ENCODE results near the gene CNTN4. TPM values are rescaled to one million over a fixed set of nuclear protein-coding genes. Genes with fewer than 3 reads are reported as not detected.

CNTN4 gene
- total RNA-seq, 1 experiment from 2014 or later: 1.6 TPM

- Histone ChIP-seq H3K23me2 (ENCODE audit: insufficient read length, low read depth, low read length, poor library complexity, severe bottlenecking) (no peaks in the 10 kb centered on the region), H2BK15ac (ENCODE audit: low read depth, low read length) (no peak overlapping the region), H4K91ac (ENCODE audit: insufficient read length, low read depth, low read length) (no peak overlapping the region), H3K18ac (ENCODE audit: insufficient read length, low read depth, low read length) (no peak overlapping the region), H3K4ac (ENCODE audit: low read depth, low read length) (no peak overlapping the region), H2BK12ac (ENCODE audit: insufficient read length, low read depth, low read length) (no peak overlapping the region), H3K79me1 (ENCODE audit: insufficient read depth, low read depth, low read length, poor library complexity, severe bottlenecking) (no peaks in the 10 kb centered on the region), H2BK5ac (ENCODE audit: insufficient read length, low read length) (no peak overlapping the region), H2AK5ac (ENCODE audit: insufficient read length, low read length) (no peak overlapping the region), H3K23ac (ENCODE audit: insufficient read length, low read depth, low read length) (no peak overlapping the region), H3K9me3 (ENCODE audit: control insufficient read depth, low read depth, low read length) (no peaks in the 10 kb centered on the region), H3K27ac (ENCODE audit: insufficient read length, low read depth, low read length) (no peak overlapping the region), H3K4me1 (ENCODE audit: insufficient read depth, low read length) (no peaks in the 10 kb centered on the region), H2BK20ac (ENCODE audit: low read depth, low read length, poor library complexity, severe bottlenecking) (no peak overlapping the region), H3K4me2 (ENCODE audit: insufficient read depth, insufficient read length, low read length) (no peak overlapping the region), H4K20me1 (ENCODE audit: control insufficient read depth, insufficient read depth, insufficient read length) (no peaks in the 10 kb centered on the region), H4K8ac (replicated peaks; ENCODE audit: insufficient read length, low read depth, low read length) (no peak overlapping the region), H3K14ac (ENCODE audit: insufficient read depth, low read length) (no peak overlapping the region), H3K56ac (ENCODE audit: insufficient read length, low read depth, low read length) (no peak overlapping the region), H3T11ph (ENCODE audit: low read length) (no peak overlapping the region), H2BK120ac (ENCODE audit: low read depth, low read length, poor library complexity, severe bottlenecking) (no peak overlapping the region), H3K27me3 (ENCODE audit: insufficient read depth, low read length) (no peaks in the 10 kb centered on the region), H2AFZ (ENCODE audit: low read length) (no peak overlapping the region), H3K79me2 (ENCODE audit: insufficient read depth, low read length) (no peaks in the 10 kb centered on the region), H3K9ac (ENCODE audit: extremely low read depth, insufficient read length, low read length) (no peak overlapping the region), H4K5ac (ENCODE audit: insufficient read length, low read depth, low read length) (no peak overlapping the region)
- Mint-ChIP-seq H3K9me3 (no peaks in the 10 kb centered on the region), H3K36me3 (ENCODE audit: insufficient read depth in 1 of 3, low read depth in 3 of 3) (no peaks in the 10 kb centered on the region), H3K27ac (no peak overlapping the region), H3K27me3 (ENCODE audit: low read depth) (peaks cover 8% of the 10 kb centered on the region), H3K4me1 (peaks cover 3% of the 10 kb centered on the region in 2 experiments; a peak in 3 of 4 replicates), H3K4me3 (peak overlapping the region in 1 of 2 experiments; percentile 46; a peak in 2 of 5 replicates)
- TF ChIP-seq, protein P1, sequence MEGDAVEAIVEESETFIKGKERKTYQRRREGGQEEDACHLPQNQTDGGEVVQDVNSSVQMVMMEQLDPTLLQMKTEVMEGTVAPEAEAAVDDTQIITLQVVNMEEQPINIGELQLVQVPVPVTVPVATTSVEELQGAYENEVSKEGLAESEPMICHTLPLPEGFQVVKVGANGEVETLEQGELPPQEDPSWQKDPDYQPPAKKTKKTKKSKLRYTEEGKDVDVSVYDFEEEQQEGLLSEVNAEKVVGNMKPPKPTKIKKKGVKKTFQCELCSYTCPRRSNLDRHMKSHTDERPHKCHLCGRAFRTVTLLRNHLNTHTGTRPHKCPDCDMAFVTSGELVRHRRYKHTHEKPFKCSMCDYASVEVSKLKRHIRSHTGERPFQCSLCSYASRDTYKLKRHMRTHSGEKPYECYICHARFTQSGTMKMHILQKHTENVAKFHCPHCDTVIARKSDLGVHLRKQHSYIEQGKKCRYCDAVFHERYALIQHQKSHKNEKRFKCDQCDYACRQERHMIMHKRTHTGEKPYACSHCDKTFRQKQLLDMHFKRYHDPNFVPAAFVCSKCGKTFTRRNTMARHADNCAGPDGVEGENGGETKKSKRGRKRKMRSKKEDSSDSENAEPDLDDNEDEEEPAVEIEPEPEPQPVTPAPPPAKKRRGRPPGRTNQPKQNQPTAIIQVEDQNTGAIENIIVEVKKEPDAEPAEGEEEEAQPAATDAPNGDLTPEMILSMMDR (conservative IDR thresholded peaks at IDR 0.05): peak; percentile 96
- WGBS (ENCODE audit: extremely low coverage, insufficient read length, low lambda C conversion rate): no CpG with 5 or more reads among the region's 19 CpGs
- DNase-seq: peak; percentile 78
These were observed 57.7 kb downstream of the CNTN4 start for GRCh38 chr3:2156244-2156847.

Measured in H9 (cell line).